ENCODE measurements around the gene FANCD2OS. TPM values are rescaled to one million over a fixed set of nuclear protein-coding genes. Genes with fewer than 3 reads are reported as not detected.
A peak's percentile ranks its signal among the peaks of the same experiment; 100 is the strongest.

FANCD2OS gene
- total RNA-seq, 1 experiment from 2014 or later = not detected

- intact Hi-C loops (cut with micrococcal nuclease; ENCODE audit: unreplicated experiment) = no loop called here
- Histone ChIP-seq H3K79me2 (ENCODE audit: low read depth) (no peaks in the 10 kb centered on the region), H4K20me1 (ENCODE audit: insufficient read depth) (peaks cover 15% of the 10 kb centered on the region), H3K27ac (no peak overlapping the region), H3K36me3 (ENCODE audit: low read depth) (peaks cover 20% of the 10 kb centered on the region), H3K4me2 (no peak overlapping the region), H3K27me3 (ENCODE audit: insufficient read depth, low read depth) (no peaks in the 10 kb centered on the region), H3K4me1 (replicated peaks; ENCODE audit: insufficient read depth) (no peaks in the 10 kb centered on the region), H3K9me2 (ENCODE audit: insufficient read depth) (no peaks in the 10 kb centered on the region), H3K9me3 (ENCODE audit: insufficient read depth, low read depth) (no peaks in the 10 kb centered on the region), H3K4me3 (no peak overlapping the region), H2AFZ (no peak overlapping the region), H3F3A (ENCODE audit: insufficient read depth, low read depth) (peaks cover 42% of the 10 kb centered on the region)
- BruUV-seq (replicated peaks) = TSS peak; percentile 0
- DNase-seq = no peak
- TF ChIP-seq EZH2 (IDR thresholded peaks at IDR 0.05; ENCODE audit: low read depth) (no peak), CTCF (conservative IDR thresholded peaks at IDR 0.05) (no peak)
- CTCF ChIA-PET = no interaction called here
- POLR2A ChIA-PET (ENCODE audit: unreplicated experiment) = no interaction called here
Observed at GRCh38 chr3:10155123-10155472, 47.0 kb upstream of the FANCD2OS start.

- intact Hi-C loops (cut with micrococcal nuclease; ENCODE audit: unreplicated experiment) = no loop called here
- BruUV-seq (replicated peaks) = no TSS peak
- DNase-seq = no peak
- Histone ChIP-seq H3F3A (ENCODE audit: insufficient read depth, low read depth) (peaks cover 47% of the 10 kb centered on the region), H3K27ac (no peak overlapping the region), H3K4me1 (replicated peaks; ENCODE audit: insufficient read depth) (no peaks in the 10 kb centered on the region), H3K4me2 (no peak overlapping the region), H4K20me1 (ENCODE audit: insufficient read depth) (peaks cover 21% of the 10 kb centered on the region), H3K36me3 (ENCODE audit: low read depth) (peaks cover 26% of the 10 kb centered on the region), H2AFZ (no peak overlapping the region), H3K4me3 (no peak overlapping the region), H3K79me2 (ENCODE audit: low read depth) (no peaks in the 10 kb centered on the region), H3K9me3 (ENCODE audit: insufficient read depth, low read depth) (no peaks in the 10 kb centered on the region), H3K9me2 (ENCODE audit: insufficient read depth) (no peaks in the 10 kb centered on the region), H3K27me3 (ENCODE audit: insufficient read depth, low read depth) (no peaks in the 10 kb centered on the region)
- TF ChIP-seq EZH2 (IDR thresholded peaks at IDR 0.05; ENCODE audit: low read depth) = no peak
- TF ChIP-seq CTCF (conservative IDR thresholded peaks at IDR 0.05) = no peak
- POLR2A ChIA-PET (ENCODE audit: unreplicated experiment) = no interaction called here
- CTCF ChIA-PET = no interaction called here
Observed at GRCh38 chr3:10154335-10155122, 46.5 kb upstream of the FANCD2OS start.

GRCh38 chr3:10150987-10151386 is 42.9 kb upstream of the FANCD2OS start:
- H3K27me3 ChIP-seq (ENCODE audit: insufficient read depth, low read depth) = no peaks in the 10 kb centered on the region
- H3K36me3 ChIP-seq (ENCODE audit: low read depth) = peaks cover 43% of the 10 kb centered on the region
- H4K20me1 ChIP-seq (ENCODE audit: insufficient read depth) = peaks cover 48% of the 10 kb centered on the region
- H2AFZ ChIP-seq = no peak overlapping the region
- no peak for TF ChIP-seq EZH2 (IDR thresholded peaks at IDR 0.05; ENCODE audit: low read depth)
- intact Hi-C loops (cut with micrococcal nuclease; ENCODE audit: unreplicated experiment) = no loop called here
- H3K79me2 ChIP-seq (ENCODE audit: low read depth) = peaks cover 31% of the 10 kb centered on the region
- H3K4me1 ChIP-seq (replicated peaks; ENCODE audit: insufficient read depth) = no peaks in the 10 kb centered on the region
- H3F3A ChIP-seq (ENCODE audit: insufficient read depth, low read depth) = peaks cover 55% of the 10 kb centered on the region
- DNase-seq = no peak
- H3K27ac ChIP-seq = no peak overlapping the region
- H3K4me2 ChIP-seq = no peak overlapping the region
- CTCF ChIA-PET = interaction anchor here (0.6 kb wide), 1 partner anchor 10 kb away, joined by 4 read pairs; the partner anchor contains the start of gene VHL
- H3K9me3 ChIP-seq (ENCODE audit: insufficient read depth, low read depth) = no peaks in the 10 kb centered on the region
- no peak overlapping the region for H3K4me3 ChIP-seq
- no TSS peak for BruUV-seq (replicated peaks)
- no peaks in the 10 kb centered on the region for H3K9me2 ChIP-seq (ENCODE audit: insufficient read depth)
- POLR2A ChIA-PET (ENCODE audit: unreplicated experiment) = no interaction called here

- H3K79me2 ChIP-seq (ENCODE audit: low read depth) = peaks cover 48% of the 10 kb centered on the region
- intact Hi-C loops (cut with micrococcal nuclease; ENCODE audit: unreplicated experiment) = no loop called here
Observed at GRCh38 chr3:10149226-10149625, 41.2 kb upstream of the FANCD2OS start.

More at GRCh38 chr3:10149226-10149625, 41.2 kb upstream of the FANCD2OS start:
- Histone ChIP-seq H3K4me3 (no peak overlapping the region), H3K4me2 (no peak overlapping the region), H4K20me1 (ENCODE audit: insufficient read depth) (peaks cover 58% of the 10 kb centered on the region), H3K4me1 (replicated peaks; ENCODE audit: insufficient read depth) (peaks cover 14% of the 10 kb centered on the region), H3F3A (ENCODE audit: insufficient read depth, low read depth) (peaks cover 48% of the 10 kb centered on the region), H3K9me2 (ENCODE audit: insufficient read depth) (no peaks in the 10 kb centered on the region), H3K27me3 (ENCODE audit: insufficient read depth, low read depth) (no peaks in the 10 kb centered on the region), H3K27ac (no peak overlapping the region), H2AFZ (no peak overlapping the region), H3K36me3 (ENCODE audit: low read depth) (peaks cover 46% of the 10 kb centered on the region), H3K9me3 (ENCODE audit: insufficient read depth, low read depth) (no peaks in the 10 kb centered on the region)
- ChIA-PET CTCF (no interaction called here), POLR2A (ENCODE audit: unreplicated experiment) (no interaction called here)
- no peak for TF ChIP-seq CTCF (conservative IDR thresholded peaks at IDR 0.05)
- no peak for TF ChIP-seq EZH2 (IDR thresholded peaks at IDR 0.05; ENCODE audit: low read depth)
- no TSS peak for BruUV-seq (replicated peaks)
- no peak for DNase-seq

Data from PC-9 (cell line).